ENCODE results near the gene KCNQ1.

KCNQ1 gene

DNA sequence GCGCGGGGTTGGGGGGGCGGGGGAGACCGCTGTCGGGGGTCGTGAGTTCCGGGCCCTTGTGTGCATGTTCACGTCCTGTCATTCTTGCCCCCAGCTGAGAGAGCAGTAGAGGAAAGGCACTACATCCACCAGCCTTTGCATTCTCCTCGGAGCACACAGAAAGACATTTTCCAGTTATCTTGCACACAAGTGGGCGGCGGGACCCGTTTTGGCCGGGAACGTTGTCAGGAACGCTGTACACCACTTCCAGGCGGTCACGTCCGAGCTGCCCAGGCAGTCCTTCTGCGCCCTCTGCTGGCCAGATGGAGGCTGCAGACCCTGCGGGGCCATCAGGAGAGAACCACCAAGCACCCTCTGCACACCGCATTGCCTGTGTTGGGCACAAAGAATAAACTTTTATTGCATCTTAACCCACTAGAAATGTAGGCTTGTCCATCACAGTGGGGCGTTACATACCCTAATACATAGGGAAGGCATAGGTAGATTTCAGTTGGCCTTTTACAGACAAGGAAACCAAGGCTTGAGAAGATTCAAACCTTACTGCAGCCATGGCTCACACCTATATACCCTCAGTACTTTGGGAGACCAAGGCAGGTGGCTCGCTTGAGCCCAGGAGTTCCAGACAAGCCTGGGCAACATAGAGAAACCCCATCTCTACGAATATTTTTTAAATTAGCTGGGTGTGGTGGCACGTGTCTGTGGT, 443.6 kb downstream of the KCNQ1 start:
- Histone ChIP-seq H3K4me3 (ENCODE audit: low read length, poor library complexity, severe bottlenecking) (no peak overlapping the region), H3K9ac (ENCODE audit: low read depth, low read length, poor library complexity, severe bottlenecking) (peak overlapping the region; percentile 34), H3K27me3 (ENCODE audit: insufficient read depth, low read length, poor library complexity, severe bottlenecking) (no peaks in the 10 kb centered on the region), H3K9me3 (ENCODE audit: insufficient read depth, low read depth, low read length) (no peaks in the 10 kb centered on the region), H3K79me2 (ENCODE audit: insufficient read depth, low read length) (no peaks in the 10 kb centered on the region), H3K36me3 (ENCODE audit: insufficient read depth, low read length) (no peaks in the 10 kb centered on the region), H3K4me2 (ENCODE audit: low read depth, low read length, poor library complexity, severe bottlenecking) (peak overlapping the region; percentile 39), H3F3A (ENCODE audit: low read depth) (no peaks in the 10 kb centered on the region), H2AFZ (ENCODE audit: low read length) (peak overlapping the region; percentile 74), H3K9me2 (replicated peaks; ENCODE audit: low read depth, low read length) (no peaks in the 10 kb centered on the region), H3K4me1 (ENCODE audit: insufficient read depth, low read length, poor library complexity, severe bottlenecking) (peaks cover 40% of the 10 kb centered on the region), H4K20me1 (ENCODE audit: insufficient read depth, low read length, poor library complexity, severe bottlenecking) (no peaks in the 10 kb centered on the region)
- TF ChIP-seq, protein P1, sequence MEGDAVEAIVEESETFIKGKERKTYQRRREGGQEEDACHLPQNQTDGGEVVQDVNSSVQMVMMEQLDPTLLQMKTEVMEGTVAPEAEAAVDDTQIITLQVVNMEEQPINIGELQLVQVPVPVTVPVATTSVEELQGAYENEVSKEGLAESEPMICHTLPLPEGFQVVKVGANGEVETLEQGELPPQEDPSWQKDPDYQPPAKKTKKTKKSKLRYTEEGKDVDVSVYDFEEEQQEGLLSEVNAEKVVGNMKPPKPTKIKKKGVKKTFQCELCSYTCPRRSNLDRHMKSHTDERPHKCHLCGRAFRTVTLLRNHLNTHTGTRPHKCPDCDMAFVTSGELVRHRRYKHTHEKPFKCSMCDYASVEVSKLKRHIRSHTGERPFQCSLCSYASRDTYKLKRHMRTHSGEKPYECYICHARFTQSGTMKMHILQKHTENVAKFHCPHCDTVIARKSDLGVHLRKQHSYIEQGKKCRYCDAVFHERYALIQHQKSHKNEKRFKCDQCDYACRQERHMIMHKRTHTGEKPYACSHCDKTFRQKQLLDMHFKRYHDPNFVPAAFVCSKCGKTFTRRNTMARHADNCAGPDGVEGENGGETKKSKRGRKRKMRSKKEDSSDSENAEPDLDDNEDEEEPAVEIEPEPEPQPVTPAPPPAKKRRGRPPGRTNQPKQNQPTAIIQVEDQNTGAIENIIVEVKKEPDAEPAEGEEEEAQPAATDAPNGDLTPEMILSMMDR (conservative IDR thresholded peaks at IDR 0.05; ENCODE audit: low read length): peak; percentile 99
- TF ChIP-seq EZH2phosphoT487 (IDR thresholded peaks at IDR 0.05; ENCODE audit: borderline replicate concordance): no peak

DNA sequence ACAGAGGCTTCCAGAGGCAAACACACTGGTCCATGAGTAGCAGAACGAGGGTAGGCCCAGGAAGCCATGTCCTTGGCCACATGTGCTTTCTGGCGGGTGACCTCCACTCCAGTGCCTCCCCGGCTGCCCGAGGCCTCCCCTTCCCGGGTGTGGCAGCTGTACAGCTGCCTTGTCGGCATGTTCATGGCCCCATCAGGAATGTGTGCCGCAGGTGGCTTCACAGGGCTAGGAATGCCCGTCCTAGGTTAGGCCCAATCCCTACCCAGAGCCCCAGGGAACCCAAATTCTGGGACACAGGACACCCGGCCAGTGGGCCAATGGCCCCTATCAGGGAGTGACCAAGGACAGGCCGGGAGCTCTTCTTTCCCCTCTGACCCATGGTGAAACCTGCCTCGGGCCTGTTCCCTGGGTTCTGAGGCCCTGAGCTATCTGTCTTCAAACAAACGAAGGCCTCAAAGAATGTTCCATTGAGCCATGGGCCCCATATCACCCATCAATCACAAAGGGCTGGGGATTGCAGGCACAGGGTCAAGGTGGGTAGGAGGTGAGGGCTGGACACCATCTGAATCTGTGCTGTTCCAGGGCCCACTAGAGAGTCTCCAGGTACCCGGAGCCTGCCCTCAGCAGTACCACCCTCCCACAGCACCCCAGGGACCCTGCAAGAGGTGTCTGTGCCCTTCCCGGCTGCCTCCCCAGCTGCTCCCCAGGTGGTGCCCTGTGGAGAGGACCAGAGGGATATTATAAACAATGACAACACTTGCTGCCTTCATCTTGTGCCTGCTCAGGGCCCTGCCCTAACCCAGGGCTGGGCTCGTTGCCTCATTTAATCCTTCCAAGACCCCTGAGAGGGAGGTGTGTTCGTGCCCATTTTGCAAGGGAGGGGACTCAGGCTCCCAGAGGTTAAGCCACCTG, 444.8 kb downstream of the KCNQ1 start:
- Histone ChIP-seq H3F3A (ENCODE audit: low read depth) (no peaks in the 10 kb centered on the region), H3K9me2 (replicated peaks; ENCODE audit: low read depth, low read length) (no peaks in the 10 kb centered on the region), H3K79me2 (ENCODE audit: insufficient read depth, low read length) (no peaks in the 10 kb centered on the region), H3K4me2 (ENCODE audit: low read depth, low read length, poor library complexity, severe bottlenecking) (no peak overlapping the region), H2AFZ (ENCODE audit: low read length) (no peak overlapping the region), H3K4me1 (ENCODE audit: insufficient read depth, low read length, poor library complexity, severe bottlenecking) (peaks cover 40% of the 10 kb centered on the region), H4K20me1 (ENCODE audit: insufficient read depth, low read length, poor library complexity, severe bottlenecking) (no peaks in the 10 kb centered on the region), H3K9ac (ENCODE audit: low read depth, low read length, poor library complexity, severe bottlenecking) (no peak overlapping the region), H3K27me3 (ENCODE audit: insufficient read depth, low read length, poor library complexity, severe bottlenecking) (no peaks in the 10 kb centered on the region), H3K9me3 (ENCODE audit: insufficient read depth, low read depth, low read length) (no peaks in the 10 kb centered on the region), H3K4me3 (ENCODE audit: low read length, poor library complexity, severe bottlenecking) (no peak overlapping the region), H3K36me3 (ENCODE audit: insufficient read depth, low read length) (no peaks in the 10 kb centered on the region)
- TF ChIP-seq EZH2phosphoT487 (IDR thresholded peaks at IDR 0.05; ENCODE audit: borderline replicate concordance): no peak
- TF ChIP-seq, protein P1 (conservative IDR thresholded peaks at IDR 0.05; ENCODE audit: low read length): no peak

DNA sequence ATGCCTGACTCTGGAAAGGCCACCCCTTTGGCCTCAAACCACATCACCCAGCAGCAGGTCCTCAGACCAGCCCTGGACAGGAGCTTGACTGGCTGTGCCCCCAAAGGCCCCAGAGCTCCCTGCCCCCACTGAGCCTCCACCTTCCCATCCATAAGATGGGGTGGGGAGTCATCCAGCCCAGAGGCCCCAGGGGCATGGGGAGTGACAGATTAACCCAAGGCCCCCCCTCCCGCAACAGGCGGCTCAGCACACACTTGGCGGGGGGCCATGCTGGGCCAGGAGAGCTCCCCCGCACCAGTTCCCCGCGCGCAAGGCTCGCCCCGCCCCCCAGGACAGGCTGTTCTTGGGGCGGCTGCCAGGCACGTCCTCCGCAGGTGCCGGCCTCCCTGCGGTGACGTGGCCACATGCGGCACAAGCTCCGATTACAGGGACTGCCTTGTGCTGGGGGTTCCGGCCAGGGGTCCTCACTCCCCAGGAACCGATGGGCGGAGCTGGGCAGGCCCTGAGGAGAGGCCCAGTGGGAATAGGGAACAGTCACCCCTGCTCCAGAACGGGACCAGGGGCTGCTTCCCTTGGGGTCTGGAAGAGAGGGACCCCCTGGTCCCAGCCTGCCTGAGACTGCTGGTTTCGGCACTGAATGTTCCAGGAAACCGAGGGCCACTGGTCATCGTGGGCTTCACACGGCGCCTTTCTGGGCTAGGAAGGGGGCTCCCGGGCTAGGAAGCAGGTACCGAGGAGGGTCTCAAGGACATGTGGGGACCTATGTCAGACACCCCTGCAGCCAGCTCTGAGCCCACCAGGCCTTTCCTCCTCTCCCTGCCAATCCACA, 445.9 kb downstream of the KCNQ1 start:
- TF ChIP-seq, protein P1 (conservative IDR thresholded peaks at IDR 0.05; ENCODE audit: low read length): no peak
- TF ChIP-seq EZH2phosphoT487 (IDR thresholded peaks at IDR 0.05; ENCODE audit: borderline replicate concordance): no peak
- Histone ChIP-seq H3K79me2 (ENCODE audit: insufficient read depth, low read length) (no peaks in the 10 kb centered on the region), H3K27me3 (ENCODE audit: insufficient read depth, low read length, poor library complexity, severe bottlenecking) (no peaks in the 10 kb centered on the region), H3K9me3 (ENCODE audit: insufficient read depth, low read depth, low read length) (no peaks in the 10 kb centered on the region), H3K36me3 (ENCODE audit: insufficient read depth, low read length) (no peaks in the 10 kb centered on the region), H3K4me1 (ENCODE audit: insufficient read depth, low read length, poor library complexity, severe bottlenecking) (peaks cover 40% of the 10 kb centered on the region), H3K4me2 (ENCODE audit: low read depth, low read length, poor library complexity, severe bottlenecking) (peak overlapping the region; percentile 71), H3K9me2 (replicated peaks; ENCODE audit: low read depth, low read length) (no peaks in the 10 kb centered on the region), H3K9ac (ENCODE audit: low read depth, low read length, poor library complexity, severe bottlenecking) (peak overlapping the region; percentile 82), H4K20me1 (ENCODE audit: insufficient read depth, low read length, poor library complexity, severe bottlenecking) (no peaks in the 10 kb centered on the region), H2AFZ (ENCODE audit: low read length) (no peak overlapping the region), H3K4me3 (ENCODE audit: low read length, poor library complexity, severe bottlenecking) (no peak overlapping the region), H3F3A (ENCODE audit: low read depth) (no peaks in the 10 kb centered on the region)

Measured in Loucy (cell line).